ENCODE data around the gene PTCSC3. TPM values are rescaled to one million over a fixed set of nuclear protein-coding genes. Genes with fewer than 3 reads are reported as not detected.

Gene PTCSC3
- total and polyA plus RNA-seq, 10 of the 15 experiments (the other 5 are each of a cell fraction or from before 2014, with no cell fraction given) = not detected

GRCh38 chr14:36134038-36134437 lies 42.5 kb downstream of the PTCSC3 start:
- no peaks in the 10 kb centered on the region for H3K27me3 ChIP-seq (replicated peaks in 1 of 2; ENCODE audit: control insufficient read depth in 2 of 2, insufficient read depth in 2 of 2, low read length in 1 of 2)
- H3K9me3 ChIP-seq (replicated peaks; ENCODE audit: control insufficient read depth, insufficient read depth, low read length) = no peaks in the 10 kb centered on the region
- ChIA-PET CTCF (no interaction called here), RAD21 (ENCODE audit: unreplicated experiment) (no interaction called here), SMC1A (ENCODE audit: uncharacterized antibody, unreplicated experiment) (no interaction called here), POLR2A (no interaction called here)
- in situ Hi-C loops (cut with MboI) = no loop called here
- H3K4me3 ChIP-seq = no peak overlapping the region
- no peak for ATAC-seq
- no peak overlapping the region for H3K27ac ChIP-seq (ENCODE audit: control insufficient read depth, insufficient read depth)
- no peak overlapping the region for H3K4me2 ChIP-seq (ENCODE audit: control insufficient read depth, insufficient read depth)
- FAIRE-seq = no peak
- H3K79me2 ChIP-seq (ENCODE audit: control insufficient read depth, insufficient read depth, low read length) = no peaks in the 10 kb centered on the region
- intact Hi-C loops (cut with micrococcal nuclease; ENCODE audit: unreplicated experiment) = no loop called here
- no peak for DNase-seq (ENCODE audit: low read depth, low spot score)
- no peak overlapping the region for H2AFZ ChIP-seq (ENCODE audit: control insufficient read depth, low read depth, low read length)
- H3K36me3 ChIP-seq (ENCODE audit: control insufficient read depth in 2 of 2, insufficient read depth in 2 of 2, low read length in 1 of 2) = no peaks in the 10 kb centered on the region
- no TSS peak for BruUV-seq (replicated peaks)
- no peaks in the 10 kb centered on the region for H3K4me1 ChIP-seq (ENCODE audit: control insufficient read depth, insufficient read depth, low read length)
- no peak overlapping the region for H3K9ac ChIP-seq (ENCODE audit: control insufficient read depth, insufficient read depth, low read length)
- no peaks in the 10 kb centered on the region for H4K20me1 ChIP-seq (ENCODE audit: control insufficient read depth, insufficient read depth)
- WGBS (ENCODE audit: insufficient coverage, insufficient replicate concordance, low lambda C conversion rate, missing lambda C conversion rate) = 3% methylated on average over 2 of the region's 2 CpGs
- TF ChIP-seq MEF2A (IDR thresholded peaks at IDR 0.05; ENCODE audit: insufficient read depth, low read depth, low read length) (no peak), HCFC1 (IDR thresholded peaks at IDR 0.05; ENCODE audit: low read length) (no peak), RCOR1 (conservative IDR thresholded peaks at IDR 0.05; ENCODE audit: low read depth, low read length) (no peak), PML (IDR thresholded peaks at IDR 0.05; ENCODE audit: low read length) (no peak), MTA2 (IDR thresholded peaks at IDR 0.05; ENCODE audit: low read depth) (no peak), MYB (IDR thresholded peaks at IDR 0.05; ENCODE audit: borderline replicate concordance, low read depth, low read length) (no peak), E2F8 (IDR thresholded peaks at IDR 0.05; ENCODE audit: low read depth, partially characterized antibody) (no peak), ZNF217 (IDR thresholded peaks at IDR 0.05) (no peak), HDAC2 (IDR thresholded peaks at IDR 0.05) (no peak), POLR2AphosphoS5 (IDR thresholded peaks at IDR 0.05; ENCODE audit: low read length) (no peak), REST (IDR thresholded peaks at IDR 0.05; ENCODE audit: low read depth, low read length) (no peak), HDAC6 (IDR thresholded peaks at IDR 0.05; ENCODE audit: unreplicated experiment) (no peak), RAD21 (IDR thresholded peaks at IDR 0.05; ENCODE audit: insufficient read depth, low read depth, low read length) (no peak), E4F1 (IDR thresholded peaks at IDR 0.05; ENCODE audit: borderline replicate concordance, partially characterized antibody) (no peak)
